CD4-positive, alpha-beta T cell treated with Interferon gamma for 1 hour (primary cell): ENCODE results near the gene TBC1D1.

Source experiments
- DNase-seq: peaks from one replicate; pipeline ENCODE4 v3.0.0-alpha.2; 2020

Gene TBC1D1, protein sequence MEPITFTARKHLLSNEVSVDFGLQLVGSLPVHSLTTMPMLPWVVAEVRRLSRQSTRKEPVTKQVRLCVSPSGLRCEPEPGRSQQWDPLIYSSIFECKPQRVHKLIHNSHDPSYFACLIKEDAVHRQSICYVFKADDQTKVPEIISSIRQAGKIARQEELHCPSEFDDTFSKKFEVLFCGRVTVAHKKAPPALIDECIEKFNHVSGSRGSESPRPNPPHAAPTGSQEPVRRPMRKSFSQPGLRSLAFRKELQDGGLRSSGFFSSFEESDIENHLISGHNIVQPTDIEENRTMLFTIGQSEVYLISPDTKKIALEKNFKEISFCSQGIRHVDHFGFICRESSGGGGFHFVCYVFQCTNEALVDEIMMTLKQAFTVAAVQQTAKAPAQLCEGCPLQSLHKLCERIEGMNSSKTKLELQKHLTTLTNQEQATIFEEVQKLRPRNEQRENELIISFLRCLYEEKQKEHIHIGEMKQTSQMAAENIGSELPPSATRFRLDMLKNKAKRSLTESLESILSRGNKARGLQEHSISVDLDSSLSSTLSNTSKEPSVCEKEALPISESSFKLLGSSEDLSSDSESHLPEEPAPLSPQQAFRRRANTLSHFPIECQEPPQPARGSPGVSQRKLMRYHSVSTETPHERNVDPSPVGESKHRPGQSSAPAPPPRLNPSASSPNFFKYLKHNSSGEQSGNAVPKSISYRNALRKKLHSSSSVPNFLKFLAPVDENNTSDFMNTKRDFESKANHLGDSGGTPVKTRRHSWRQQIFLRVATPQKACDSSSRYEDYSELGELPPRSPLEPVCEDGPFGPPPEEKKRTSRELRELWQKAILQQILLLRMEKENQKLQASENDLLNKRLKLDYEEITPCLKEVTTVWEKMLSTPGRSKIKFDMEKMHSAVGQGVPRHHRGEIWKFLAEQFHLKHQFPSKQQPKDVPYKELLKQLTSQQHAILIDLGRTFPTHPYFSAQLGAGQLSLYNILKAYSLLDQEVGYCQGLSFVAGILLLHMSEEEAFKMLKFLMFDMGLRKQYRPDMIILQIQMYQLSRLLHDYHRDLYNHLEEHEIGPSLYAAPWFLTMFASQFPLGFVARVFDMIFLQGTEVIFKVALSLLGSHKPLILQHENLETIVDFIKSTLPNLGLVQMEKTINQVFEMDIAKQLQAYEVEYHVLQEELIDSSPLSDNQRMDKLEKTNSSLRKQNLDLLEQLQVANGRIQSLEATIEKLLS (N-terminal part only)

DNA sequence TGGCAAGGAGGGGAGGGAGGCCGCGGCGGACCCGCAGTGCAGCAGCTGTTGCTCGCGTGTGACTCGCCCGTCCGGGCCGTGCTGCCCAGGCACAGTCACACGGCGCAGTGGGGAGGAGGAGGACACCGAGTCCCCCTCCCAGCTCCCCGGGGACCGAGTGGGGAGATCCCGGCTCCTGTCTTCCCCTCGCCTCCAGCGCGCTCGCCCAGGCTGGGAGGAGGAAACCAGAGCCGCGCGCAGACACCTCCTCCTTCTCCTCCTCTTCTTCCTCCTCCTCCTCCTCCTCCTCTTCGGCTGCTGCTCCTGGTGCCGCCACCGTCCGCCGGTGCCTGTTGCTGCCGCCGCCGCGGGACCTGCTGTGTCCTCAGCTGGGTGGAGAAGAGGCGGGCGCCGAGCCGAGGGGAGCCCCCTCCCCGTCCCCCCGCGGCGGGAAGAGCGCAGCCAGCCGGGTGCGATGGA, at the start of gene TBC1D1:
TSS of gene TBC1D1 (plus strand) at position 284 of the 459 bp plus-strand sequence. CDS start 11,012 bp downstream, outside the sequence.
- DNase-seq = peak; percentile 45

DNA sequence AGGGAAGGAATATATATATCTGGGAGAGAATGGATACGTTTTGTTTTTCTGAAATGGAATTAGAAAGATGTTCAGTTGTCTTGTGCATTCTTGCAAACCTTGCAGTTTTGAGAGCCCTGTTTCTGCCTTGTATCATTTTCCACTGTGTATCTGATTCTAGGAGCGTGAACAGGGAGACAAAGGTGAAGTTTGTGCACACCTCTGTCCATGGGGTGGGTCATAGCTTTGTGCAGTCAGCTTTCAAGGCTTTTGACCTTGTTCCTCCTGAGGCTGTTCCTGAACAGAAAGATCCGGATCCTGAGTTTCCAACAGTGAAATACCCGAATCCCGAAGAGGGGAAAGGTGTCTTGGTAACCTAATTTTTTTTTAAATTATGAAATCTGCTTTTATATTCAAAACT, 46.7 kb upstream of the TBC1D1 start:
- DNase-seq = no peak

DNA sequence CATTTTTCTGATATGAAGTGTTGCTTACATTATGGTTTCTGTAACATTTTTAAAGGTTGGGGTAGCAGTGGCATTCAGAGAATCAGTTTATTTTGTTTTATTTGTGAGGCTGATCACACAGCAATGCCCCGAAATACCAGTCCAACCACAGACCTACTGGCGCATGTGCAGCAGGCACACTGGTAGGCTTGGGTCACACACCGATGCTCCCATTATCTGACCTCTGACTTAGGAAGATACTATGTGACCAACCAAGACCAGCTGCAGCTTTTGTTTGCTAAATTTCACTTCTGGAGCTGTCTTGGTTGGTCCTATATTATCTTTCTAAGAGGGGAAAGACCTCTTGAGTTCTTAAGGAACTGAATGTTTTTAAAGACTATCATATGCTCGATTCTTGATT, 45.7 kb upstream of the TBC1D1 start:
- no peak for DNase-seq

DNA sequence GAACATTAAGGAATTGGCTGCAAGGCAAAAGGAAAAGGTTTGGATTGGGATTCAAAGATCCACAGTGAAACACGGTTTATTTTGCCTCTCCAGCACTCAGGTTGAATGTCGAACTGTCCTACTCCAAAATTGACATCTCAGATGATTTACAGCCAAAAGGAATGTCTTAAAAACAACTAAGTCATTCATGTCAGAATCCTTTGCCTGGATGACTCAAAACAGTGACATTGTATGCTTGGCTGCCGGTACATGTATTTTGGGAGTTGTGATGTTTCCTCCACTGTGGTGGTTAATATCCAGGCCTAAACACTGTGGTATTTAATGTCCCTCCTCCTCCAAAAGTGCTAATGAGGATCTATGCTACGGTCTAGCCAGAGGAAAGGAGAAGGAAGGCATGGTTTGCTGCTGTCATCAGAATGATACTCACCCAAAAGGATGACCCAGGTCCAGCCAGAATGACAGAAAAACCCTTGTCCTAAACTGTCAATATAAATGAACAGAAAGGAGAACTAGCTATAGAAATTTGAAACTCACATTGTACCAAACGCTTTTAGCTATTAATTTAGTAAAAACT, 43.5 kb upstream of the TBC1D1 start:
- DNase-seq = no peak

DNA sequence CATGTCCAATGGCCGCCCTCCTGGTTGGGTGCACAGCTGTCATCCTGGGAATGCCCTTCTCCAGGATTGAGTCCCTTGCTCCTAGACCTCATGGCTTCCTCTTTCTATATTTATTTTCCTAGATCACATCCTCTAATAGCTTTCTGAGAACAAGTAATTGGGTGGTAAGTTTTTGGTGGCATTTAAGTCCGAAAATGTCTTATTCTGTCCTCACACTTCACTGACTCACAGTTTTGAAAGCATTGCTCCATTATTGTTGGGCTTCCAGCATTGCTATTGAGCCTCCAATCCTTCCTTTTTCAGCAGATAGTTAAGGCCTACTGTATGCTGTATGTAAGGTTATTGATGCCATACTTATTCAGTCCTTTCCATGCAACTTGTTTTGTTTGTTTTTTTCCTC, 38.5 kb upstream of the TBC1D1 start:
- no peak for DNase-seq

DNA sequence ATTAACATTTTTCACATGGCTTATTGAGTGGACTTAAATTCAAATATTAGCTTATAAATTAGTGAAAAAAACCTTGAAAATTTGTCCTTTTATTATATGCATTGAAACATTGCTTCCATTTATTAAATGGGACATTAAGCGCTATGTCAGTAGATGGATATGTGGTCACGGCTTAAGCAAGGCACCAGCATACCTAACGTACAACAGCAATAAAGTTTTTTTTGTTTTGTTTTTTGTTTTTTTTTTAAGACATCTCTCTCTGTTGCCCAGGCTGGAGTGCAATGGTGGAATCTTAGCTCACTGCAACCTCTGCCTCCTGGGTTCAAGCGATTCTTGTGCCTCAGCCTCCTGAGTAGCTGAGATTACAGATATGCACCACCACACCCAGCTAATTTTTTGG, 32.8 kb upstream of the TBC1D1 start:
- no peak for DNase-seq

DNA sequence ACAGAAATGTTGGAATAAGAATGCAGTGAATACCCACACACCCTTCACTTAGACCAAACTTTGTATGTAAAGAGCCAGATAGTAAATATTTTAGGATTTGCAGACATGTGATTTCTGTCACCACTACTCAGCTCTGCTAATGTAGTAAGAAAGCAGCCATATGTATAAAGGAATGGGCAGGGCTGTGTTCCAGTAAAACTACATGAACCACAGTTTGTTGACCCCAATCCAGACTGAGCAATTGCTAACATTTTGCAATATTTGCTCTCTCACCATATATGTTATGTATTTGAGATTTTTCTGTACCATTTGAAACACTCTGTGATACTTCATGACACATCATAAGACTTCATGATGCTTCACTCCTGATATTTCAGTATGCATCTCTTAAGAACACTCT, 32.0 kb upstream of the TBC1D1 start:
- DNase-seq = no peak

DNA sequence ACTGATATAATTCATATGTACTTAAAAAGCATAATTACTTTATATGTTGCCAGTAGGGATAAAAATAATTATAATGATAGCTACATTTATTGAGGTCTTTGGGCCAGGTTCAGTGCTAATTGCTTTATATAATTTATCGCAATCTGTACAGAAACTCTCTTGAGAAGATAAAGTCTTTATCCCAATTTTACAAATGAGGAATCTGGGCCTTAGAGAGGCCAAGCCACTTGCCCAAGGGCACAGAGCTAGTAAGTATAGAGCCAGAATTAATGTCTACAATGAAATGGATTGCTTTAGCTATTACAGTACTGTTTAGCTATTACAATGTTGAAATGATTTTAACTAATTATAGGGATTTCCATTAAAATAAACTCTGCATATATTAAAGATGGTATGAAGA, 30.6 kb upstream of the TBC1D1 start:
- no peak for DNase-seq

DNA sequence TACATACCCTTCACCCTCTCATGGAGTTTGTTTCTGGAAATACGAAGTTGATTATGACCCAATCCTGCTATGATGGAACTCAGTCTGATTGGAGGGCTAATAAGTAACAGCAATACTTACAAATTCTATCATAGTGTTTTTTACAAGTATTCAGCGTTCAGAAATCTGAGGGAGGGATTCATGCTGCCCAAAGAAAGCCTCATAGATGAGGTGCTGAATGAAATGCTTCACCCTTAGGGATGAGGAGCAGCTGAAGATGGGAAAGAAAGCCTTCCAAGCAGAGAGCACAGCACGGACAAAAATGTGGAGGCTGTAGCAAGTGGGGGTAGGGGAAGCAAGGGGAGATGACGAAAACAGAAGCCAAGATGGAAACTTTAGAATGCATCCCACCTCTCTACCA, 27.9 kb upstream of the TBC1D1 start:
- DNase-seq = no peak

DNA sequence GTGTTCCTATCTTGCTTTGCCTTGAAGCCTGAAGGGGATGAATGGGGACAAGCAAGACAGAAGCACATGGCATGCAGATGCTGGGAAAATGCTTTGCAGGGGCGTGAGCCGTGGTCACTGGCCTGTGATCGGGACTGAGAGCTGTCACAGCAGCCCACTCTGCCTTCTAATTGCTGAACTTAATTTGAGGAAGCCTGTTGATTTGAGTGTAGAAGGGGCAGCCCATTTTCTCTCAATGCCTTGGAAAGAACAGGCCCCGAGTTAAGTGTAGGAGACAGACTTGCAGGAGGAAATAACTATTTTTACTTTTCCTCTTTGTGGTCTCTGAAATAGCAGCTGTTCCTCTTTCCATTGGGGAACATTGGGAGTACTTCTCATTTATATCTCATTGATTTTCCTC, 26.1 kb upstream of the TBC1D1 start:
- DNase-seq = no peak

DNA sequence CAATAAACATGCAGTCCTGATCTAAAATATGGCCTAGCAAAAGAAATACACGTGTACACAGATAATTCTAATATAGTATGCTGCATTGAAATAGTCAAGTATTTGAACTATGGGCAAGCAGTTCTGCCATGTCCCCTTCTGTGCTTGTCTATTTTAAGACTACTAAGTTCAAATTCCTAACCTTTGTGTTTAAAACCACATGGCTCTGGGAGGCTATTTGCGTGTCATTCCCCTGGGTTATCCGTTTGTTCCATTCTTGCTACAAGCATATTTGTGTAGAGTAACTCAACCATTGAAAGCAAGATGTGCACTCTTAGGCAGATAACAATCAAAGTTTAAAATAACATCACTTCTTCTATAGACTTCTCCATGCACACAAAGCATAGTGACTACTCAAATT, 25.4 kb upstream of the TBC1D1 start:
- DNase-seq = no peak

DNA sequence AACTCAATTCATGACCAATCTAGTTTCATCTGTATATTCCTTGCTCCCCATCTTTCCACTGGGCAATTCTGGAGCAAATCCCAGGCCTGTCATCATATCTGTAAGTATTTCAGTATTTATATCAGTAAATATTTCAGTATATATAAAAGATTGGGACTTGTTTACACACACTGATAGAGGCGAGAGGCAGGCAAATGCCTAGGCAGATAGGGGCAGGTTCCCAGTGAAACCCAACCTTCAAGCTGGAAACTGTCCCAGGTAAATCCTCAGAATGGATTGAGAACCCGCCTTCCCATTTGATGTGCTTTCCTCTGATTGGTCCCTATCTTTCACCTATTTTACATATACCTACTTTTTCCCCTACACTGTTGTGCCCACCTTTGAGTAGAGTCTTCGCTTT, 23.8 kb upstream of the TBC1D1 start:
- DNase-seq = no peak

DNA sequence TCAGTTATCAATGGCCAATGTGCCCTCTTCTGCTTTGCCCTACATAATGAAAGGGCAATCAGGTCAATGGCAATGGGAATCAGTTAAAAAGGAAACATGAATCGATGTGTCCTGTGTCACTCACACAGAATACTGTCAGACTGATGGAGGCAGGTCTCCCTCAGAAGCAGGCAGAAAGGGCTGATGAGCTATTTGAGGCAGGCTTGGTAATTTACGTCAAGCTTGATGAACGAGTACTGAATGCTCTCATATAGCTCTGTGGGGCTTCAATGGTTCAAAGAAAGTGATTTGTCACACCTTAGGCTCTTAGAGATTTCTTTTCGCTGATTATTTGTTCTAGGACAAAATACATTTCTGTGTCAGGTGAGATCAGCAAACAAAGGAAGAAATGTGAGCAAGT, 22.6 kb upstream of the TBC1D1 start:
- no peak for DNase-seq

DNA sequence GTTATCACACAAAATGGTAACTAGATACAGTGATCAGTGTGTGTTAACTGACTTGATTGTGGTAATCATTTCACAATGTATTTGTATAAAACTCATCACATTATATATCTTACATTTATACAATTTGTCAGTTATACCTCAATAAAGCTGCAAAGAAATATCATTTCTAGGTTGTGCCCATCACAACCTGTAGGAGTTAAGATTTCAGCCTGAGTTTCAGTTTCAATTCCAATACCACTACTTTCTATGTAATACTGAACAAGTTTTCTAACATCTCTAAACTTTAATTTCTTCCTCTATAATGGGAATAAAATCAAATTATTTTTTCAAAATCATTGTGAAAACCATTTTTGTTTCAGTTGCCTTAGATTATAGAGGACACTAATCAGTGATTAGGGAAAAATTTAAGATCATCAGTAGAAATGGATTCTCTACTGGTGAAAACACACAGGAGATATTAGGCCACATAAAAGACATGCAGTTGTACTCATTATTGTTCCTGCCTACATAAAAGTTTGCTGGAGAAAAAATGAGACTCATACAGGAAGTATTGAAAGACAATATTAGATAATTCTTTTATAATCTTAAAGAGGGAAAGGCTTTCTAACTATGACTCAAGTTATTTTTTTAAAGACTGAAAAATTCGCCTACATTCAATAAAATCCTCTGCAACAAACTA, 18.4 kb upstream of the TBC1D1 start:
- no peak for DNase-seq

DNA sequence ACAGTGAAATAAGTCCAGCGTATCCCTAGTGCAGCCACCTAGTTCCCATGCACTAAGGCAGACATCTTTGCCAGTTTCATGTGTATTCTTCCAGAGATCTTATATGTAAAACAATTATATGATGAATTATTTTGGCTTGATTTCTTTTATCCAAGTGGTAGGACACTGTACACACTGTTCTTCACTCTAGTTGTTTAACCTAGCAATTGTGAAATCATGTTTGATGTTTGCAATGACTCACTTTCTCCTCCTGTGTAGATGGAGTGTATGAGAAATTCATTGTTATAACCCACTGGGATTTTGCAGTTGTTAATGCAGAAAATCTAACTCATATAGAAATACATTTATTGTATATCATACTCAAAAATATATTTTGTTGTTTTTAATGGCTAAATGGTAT, 17.5 kb upstream of the TBC1D1 start:
- DNase-seq = no peak

DNA sequence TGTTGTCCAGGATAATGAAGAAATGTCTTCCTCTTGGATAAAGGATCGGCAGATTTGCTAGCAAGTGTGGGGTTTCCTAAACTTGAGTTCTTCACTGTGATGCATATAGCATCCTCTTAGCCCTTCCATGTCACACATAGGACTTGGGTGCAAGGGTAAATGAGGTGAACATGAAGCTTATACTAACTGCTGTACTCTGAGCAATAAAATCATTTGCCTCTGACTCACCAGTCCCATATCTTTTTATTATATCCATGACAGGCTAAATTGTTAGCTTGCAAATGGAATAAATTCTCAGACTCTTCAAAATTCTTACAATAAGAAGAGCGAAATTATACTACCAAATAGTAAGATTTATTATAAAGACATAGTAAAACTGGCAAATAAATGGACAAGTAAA, 14.7 kb upstream of the TBC1D1 start:
- no peak for DNase-seq

DNA sequence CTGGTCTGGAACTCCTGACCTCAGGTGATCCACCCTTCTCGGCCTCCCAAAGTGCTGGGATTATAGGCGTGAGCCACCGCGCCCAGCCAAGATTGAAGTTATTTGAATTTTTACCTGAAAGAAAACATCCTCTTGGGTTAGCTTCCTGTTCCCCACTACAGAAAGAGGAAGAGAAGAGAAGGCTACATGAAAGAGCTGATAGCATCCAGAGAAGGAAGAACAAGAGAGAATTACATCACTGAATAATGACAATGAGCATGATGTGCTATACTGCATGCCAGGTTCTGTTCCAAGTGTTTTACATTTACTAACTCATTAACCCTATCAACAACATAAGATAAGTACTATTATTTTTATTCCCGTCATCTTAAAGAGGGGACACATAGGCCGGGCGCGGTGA, 11.5 kb upstream of the TBC1D1 start:
- no peak for DNase-seq

DNA sequence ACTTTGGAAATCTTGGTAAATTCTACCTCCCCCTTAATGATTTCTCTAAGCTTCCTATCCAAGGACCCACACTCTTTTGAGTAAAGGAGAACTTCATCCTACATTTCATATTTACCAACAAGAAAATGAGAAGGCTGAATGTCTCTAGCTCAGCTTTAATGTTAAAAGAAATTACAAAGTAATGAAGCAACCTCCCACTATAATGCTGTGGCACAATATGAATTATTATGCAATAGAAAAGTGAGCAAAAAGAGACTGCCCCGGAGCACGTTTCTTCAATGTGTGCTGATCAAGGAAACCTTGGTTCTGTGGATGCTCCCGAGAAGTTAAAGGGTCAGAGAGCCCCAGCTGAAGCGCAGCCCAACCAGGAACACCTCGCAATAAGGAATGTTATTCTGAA, 9.1 kb upstream of the TBC1D1 start:
- no peak for DNase-seq

DNA sequence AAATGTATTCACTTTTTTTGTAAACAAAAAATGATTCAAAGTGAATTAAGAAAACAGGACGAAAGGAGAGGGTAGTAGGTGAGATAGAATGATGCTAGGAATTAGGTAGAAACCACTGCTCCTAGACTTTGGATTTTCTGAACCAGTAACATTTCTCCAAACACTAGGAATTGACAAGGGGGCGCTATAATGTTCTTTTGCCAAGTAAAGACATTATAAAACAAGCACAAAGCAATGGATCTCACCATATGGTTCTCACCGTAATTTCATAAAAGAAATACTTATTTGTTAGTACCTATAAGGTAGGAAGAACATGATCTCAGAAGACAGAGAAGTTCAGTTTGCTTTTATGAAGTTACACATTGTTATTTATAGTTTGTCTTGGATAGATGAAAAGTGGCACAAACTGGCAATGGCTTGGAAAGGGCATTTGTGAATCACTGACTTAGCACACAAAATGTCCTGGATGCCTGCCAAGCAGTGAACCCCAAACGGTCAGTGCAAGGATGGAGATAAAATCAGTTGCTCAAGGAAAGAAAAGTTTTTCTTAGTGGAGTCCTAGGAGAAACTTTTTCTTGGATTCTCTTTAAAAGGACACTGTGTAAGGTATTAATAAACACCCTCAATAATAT, 8.1 kb upstream of the TBC1D1 start:
- DNase-seq = no peak

DNA sequence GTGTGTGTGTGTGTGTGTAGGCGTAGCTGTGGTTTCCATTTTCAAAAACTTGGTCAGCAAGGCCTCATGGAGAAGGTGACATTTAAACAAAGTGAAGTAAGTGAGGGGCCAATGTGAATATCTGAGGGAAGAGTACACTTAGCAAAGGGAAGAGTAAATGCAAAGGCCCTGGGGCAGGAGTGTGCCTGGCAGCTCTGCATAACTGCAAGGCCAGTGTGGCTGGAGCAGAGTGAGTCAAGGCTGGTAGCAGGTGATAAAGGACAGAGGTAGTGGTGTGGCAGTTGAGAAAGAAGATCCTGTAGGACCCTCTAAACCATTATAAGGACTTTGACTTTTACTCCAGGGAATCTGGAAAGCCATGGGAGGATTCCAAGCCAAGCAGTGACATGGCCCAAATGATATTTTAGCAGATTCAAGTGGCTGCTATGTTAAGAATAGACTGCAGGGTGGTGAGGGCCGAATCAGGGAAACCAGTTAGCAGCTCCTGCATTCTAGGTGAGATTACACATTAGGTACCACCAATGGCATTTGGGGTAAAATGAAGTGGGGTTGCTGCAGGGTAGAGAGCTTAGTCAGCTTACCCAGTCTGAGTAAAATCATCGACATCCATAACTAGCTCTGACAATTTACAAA, 5.9 kb upstream of the TBC1D1 start:
- no peak for DNase-seq

DNA sequence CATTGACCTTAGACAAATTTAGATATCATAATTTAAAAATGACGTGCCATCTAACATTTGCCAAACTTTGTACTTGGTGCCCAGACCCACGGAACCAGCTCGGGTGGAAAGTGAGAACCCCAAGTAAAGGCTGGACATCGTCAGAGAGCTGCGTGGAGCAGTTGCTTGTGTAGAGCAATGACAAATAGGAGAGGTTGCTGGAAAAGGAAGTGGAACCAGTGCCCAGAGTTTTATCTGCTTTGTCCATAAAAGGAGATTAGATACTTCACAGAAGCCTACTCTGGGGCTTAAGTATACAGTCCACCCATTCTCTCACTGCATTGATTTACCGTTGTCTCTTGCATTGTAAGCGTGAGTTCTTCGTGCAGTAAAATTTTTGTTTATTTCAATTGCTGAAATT, 5.4 kb upstream of the TBC1D1 start:
- no peak for DNase-seq
